IMR-90 (cell line): ENCODE results near the gene STAT1.

Source experiments
- CEBPB ChIP-seq: IDR thresholded peaks from 2 replicates; pipeline ENCODE4 v1.6.1; 2012; ENCODE audit warnings: low read depth, low read length, improper control_type of control experiment
- MAFK ChIP-seq: IDR thresholded peaks from 2 replicates; pipeline ENCODE4 v1.6.1; 2012; ENCODE audit warnings: low read depth, low read length, improper control_type of control experiment
- POLR2A ChIP-seq: IDR thresholded peaks from 2 replicates; pipeline ENCODE4 v1.6.1; 2012; ENCODE audit warnings: mild to moderate bottlenecking, low read depth, low read length
- RFX5 ChIP-seq: IDR thresholded peaks from 2 replicates; pipeline ENCODE4 v1.8.0; 2012; ENCODE audit warnings: low read depth, mild to moderate bottlenecking, low read length, moderate library complexity
- TF ChIP-seq, protein P1 (sequence below): conservative IDR thresholded peaks from 2 replicates; pipeline ENCODE4 v1.5.1; 2012; ENCODE audit warnings: mild to moderate bottlenecking, low read depth, low read length, improper control_type of control experiment

- no peak for TF ChIP-seq CEBPB
- TF ChIP-seq POLR2A, result peak; percentile 96
- TF ChIP-seq, protein P1, sequence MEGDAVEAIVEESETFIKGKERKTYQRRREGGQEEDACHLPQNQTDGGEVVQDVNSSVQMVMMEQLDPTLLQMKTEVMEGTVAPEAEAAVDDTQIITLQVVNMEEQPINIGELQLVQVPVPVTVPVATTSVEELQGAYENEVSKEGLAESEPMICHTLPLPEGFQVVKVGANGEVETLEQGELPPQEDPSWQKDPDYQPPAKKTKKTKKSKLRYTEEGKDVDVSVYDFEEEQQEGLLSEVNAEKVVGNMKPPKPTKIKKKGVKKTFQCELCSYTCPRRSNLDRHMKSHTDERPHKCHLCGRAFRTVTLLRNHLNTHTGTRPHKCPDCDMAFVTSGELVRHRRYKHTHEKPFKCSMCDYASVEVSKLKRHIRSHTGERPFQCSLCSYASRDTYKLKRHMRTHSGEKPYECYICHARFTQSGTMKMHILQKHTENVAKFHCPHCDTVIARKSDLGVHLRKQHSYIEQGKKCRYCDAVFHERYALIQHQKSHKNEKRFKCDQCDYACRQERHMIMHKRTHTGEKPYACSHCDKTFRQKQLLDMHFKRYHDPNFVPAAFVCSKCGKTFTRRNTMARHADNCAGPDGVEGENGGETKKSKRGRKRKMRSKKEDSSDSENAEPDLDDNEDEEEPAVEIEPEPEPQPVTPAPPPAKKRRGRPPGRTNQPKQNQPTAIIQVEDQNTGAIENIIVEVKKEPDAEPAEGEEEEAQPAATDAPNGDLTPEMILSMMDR, result no peak
- no peak for TF ChIP-seq RFX5
- no peak for TF ChIP-seq MAFK
Observed at GRCh38 chr2:191013932-191014652, at the start of gene STAT1.
